Measurements from ENCODE around the gene SNX21. TPM values are rescaled to one million over a fixed set of nuclear protein-coding genes. Genes with fewer than 3 reads are reported as not detected.

The SNX21 gene
- total and polyA plus RNA-seq, 2 donors (not counting 3 experiments of a cell fraction or from before 2014, with no cell fraction given): 11.6 to 11.9 TPM

GRCh38 chr20:45878076-45878761 is 44.6 kb downstream of the SNX21 start:
- ChIA-PET CTCF (interaction anchor here (0.7 kb wide), 2 partner anchors 21 to 34 kb away, joined by 3 read pairs; partner anchors contain the start of genes ACOT8, PLTP and ZSWIM3), POLR2A (no interaction called here)
- H3K9me3 ChIP-seq (replicated peaks; ENCODE audit: control insufficient read depth, insufficient read depth, low read length): no peaks in the 10 kb centered on the region
- peaks cover 0 to 18% of the 10 kb centered on the region in 2 experiments for H3K36me3 ChIP-seq (ENCODE audit: control insufficient read depth in 2 of 2, extremely low read depth in 1 of 2, insufficient read depth in 2 of 2, low read length in 2 of 2)
- H3K79me2 ChIP-seq (ENCODE audit: control insufficient read depth, insufficient read depth, low read length): peaks cover 15% of the 10 kb centered on the region
- intact Hi-C loops (cut with micrococcal nuclease): no loop called here
- no peak for TF ChIP-seq CTCF (IDR thresholded peaks at IDR 0.05; ENCODE audit: extremely low read depth in 1 of 2, insufficient read depth in 1 of 2, low read depth in 1 of 2, low read length in 2 of 2)
- no peak for TF ChIP-seq POLR2AphosphoS5 (IDR thresholded peaks at IDR 0.05; ENCODE audit: insufficient read depth, low read depth, low read length)
- no peak for TF ChIP-seq MAX (IDR thresholded peaks at IDR 0.05; ENCODE audit: insufficient read depth, insufficient read length)
- TF ChIP-seq MYC (IDR thresholded peaks at IDR 0.05; ENCODE audit: low read depth, low read length): no peak
- TF ChIP-seq FOS (IDR thresholded peaks at IDR 0.05; ENCODE audit: borderline replicate concordance, insufficient read depth, low read length): no peak
- no peak for TF ChIP-seq JUN (IDR thresholded peaks at IDR 0.05; ENCODE audit: borderline replicate concordance, insufficient read depth, insufficient read length, low read depth)
- TF ChIP-seq POLR2A (IDR thresholded peaks at IDR 0.05; ENCODE audit: low read depth, low read length): no peak
- TF ChIP-seq EZH2 (IDR thresholded peaks at IDR 0.05; ENCODE audit: borderline replicate concordance, low read depth, low read length, severe bottlenecking): no peak
- no peak for TF ChIP-seq GATA2 (IDR thresholded peaks at IDR 0.05; ENCODE audit: insufficient read depth, insufficient read length, low read depth, low read length)
- no peak overlapping the region for H3K4me2 ChIP-seq (ENCODE audit: insufficient read depth, low read length)
- no peak for FAIRE-seq
- no peaks in the 10 kb centered on the region for H4K20me1 ChIP-seq (replicated peaks; ENCODE audit: control insufficient read depth, extremely low read depth, insufficient read depth, low read length)
- dilution Hi-C loops (cut with MboI; ENCODE audit: extremely low pct_ligation_motif_present, low sequenced_read_pairs): no loop called here
- no peak overlapping the region for H3K27ac ChIP-seq (ENCODE audit: insufficient read depth, low read depth, low read length)
- H3K27me3 ChIP-seq (ENCODE audit: control insufficient read depth in 2 of 2, insufficient read depth in 2 of 2, low read length in 2 of 2): no peaks in the 10 kb centered on the region
- H3K9me1 ChIP-seq (replicated peaks; ENCODE audit: control insufficient read depth, extremely low read depth, insufficient read depth, low read length): no peaks in the 10 kb centered on the region
- no TSS peak for BruUV-seq (replicated peaks)
- H3K4me3 ChIP-seq (replicated peaks in 1 of 3; ENCODE audit: insufficient read depth in 1 of 3, low read depth in 1 of 3, low read length in 3 of 3): no peak overlapping the region
- H2AFZ ChIP-seq (ENCODE audit: low read depth, low read length): no peak overlapping the region
- H3K4me1 ChIP-seq (ENCODE audit: control insufficient read depth, extremely low read depth, insufficient read depth, low read length): peaks cover 2% of the 10 kb centered on the region
- H3K9ac ChIP-seq (replicated peaks; ENCODE audit: extremely low read depth, insufficient read depth, low read length): no peak overlapping the region
- DNase-seq (ENCODE audit: low read depth, low spot score): no peak
